Stimulated activated naive CD4-positive, alpha-beta T cell (primary cell): Measurements from ENCODE around the gene MLEC.
"Not testable (repeated sequence)": the region's sequence is repeated elsewhere in the genome, so short reads cannot be mapped to it uniquely, and the experiment has no call there.

Source experiments
- DNase-seq, 6 experiments: peaks; one replicate each; lab custom pipeline; 2025; lab: John Stamatoyannopoulos, UW

MLEC gene

DNA sequence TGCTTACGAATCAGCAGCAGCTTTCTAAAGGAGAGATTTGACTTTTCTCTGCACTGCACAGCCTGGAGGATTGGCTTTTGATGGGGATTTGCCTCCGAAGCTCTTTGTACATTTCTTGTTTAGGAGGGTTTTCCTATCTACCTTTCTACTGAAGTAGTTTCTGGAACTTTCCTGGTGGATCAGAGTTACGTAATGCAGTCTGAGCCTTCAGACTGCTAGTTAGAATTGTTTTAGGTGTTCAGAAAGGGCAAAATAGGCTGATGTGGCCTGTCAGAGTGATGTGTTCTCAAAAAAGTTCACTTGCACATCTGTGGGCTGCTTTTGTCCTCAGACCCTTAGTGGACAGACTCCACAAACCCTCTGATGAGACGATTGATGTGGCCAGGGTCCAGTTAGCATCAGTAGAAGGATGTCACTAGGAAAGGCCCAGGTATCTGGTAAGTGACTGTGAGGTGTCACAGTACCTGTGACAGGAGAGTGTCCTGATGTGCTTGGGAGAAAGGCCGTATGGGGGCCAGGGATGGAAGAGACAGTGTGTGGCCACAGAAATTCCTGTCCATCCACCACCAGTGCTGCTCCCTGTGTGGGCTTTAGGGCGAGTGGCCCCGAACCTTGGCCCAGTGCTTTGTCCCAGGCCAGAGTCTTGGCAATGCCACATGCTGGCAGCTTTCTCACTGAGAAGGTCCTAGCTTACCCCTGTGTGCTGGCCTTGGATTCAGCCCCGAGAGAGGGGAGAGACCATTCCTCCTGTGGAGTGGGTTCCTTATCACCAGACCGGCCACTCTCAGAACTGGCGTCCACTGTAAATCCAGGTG is 34.2 kb downstream of the MLEC start:
- no peak for DNase-seq

DNA sequence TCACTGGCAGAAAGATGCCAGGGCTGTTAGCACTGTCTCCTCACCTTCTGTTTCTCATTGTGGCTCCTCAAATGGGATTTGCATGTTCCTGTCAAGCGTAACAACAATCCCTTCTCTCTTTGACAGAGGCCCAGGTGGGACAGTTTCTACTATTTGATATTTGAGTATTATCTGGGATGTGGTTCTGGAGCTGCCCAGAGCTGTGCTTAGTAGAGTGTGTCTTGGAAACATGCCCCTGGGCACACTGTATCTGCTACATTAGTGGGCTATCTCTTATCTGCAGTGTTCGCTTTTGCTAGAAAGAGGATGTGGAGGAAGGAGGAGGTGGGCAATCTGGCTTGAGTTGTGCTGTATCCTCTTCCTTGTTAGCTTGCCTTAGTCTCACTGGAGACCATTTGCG is 34.9 kb downstream of the MLEC start:
- DNase-seq, result no peak

DNA sequence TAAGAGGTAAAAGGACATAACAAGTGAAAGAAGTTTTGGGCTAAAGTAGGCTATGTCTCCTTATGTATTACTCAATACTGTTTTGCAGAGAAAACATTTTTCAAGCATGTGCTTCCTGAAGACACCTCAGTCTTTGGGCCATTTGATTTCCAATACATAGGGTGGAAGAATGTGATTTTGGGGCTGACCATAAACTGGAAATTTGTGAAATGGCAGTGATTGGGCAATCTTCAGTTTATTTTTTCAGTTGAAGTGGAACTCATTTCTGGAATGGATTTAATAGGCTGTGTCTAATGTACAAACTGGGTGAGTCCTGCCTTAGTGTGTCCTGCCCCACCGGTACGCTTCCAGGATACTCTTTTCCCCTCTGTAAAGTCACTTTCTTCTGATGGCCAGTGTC is 35.8 kb downstream of the MLEC start:
- no peak for DNase-seq

DNA sequence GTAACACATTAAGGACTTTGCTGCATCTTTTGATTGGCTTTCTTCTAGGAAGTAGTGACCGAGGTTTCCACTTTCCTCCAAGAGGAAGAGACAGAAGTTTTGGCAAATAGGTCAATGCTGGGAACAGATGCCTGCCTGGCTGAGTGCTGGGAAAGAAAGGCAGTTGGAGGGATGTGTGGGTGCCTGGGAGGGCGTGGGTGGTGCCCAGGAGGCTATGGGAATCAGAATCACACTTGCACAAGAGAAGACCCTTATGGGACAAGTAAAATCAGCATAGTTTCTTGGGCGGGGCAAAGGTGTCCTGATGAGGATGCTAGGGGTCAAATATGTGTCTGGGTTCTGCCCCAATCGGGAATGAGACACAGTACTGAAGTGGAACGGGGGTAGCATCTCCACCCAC is 37.8 kb downstream of the MLEC start:
- DNase-seq, result no peak

DNA sequence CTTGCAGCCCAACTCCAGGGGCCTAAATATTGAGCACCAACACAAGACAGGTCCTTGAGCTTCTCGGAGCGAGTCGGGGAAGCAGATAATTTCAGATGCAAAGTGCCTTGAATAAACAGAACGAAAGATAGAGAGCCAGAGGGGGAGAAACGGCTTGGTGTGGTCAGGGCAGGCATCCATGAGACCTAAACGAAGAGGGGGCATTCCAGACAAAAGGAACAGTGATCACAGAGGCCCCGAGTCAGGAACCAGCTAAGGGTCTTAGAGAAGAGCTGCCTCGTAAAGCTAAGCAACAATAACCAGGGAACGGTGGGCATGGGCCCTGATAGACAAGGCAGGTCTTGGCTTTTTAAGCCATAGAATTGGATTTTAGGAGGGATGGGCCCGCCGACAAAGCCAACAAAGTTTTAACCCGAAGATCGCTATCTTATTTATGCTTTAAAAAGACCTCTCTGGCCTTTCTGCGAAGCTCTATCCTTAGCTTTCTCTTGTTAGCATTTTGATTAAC is 38.3 kb downstream of the MLEC start:
- DNase-seq, result no peak

DNA sequence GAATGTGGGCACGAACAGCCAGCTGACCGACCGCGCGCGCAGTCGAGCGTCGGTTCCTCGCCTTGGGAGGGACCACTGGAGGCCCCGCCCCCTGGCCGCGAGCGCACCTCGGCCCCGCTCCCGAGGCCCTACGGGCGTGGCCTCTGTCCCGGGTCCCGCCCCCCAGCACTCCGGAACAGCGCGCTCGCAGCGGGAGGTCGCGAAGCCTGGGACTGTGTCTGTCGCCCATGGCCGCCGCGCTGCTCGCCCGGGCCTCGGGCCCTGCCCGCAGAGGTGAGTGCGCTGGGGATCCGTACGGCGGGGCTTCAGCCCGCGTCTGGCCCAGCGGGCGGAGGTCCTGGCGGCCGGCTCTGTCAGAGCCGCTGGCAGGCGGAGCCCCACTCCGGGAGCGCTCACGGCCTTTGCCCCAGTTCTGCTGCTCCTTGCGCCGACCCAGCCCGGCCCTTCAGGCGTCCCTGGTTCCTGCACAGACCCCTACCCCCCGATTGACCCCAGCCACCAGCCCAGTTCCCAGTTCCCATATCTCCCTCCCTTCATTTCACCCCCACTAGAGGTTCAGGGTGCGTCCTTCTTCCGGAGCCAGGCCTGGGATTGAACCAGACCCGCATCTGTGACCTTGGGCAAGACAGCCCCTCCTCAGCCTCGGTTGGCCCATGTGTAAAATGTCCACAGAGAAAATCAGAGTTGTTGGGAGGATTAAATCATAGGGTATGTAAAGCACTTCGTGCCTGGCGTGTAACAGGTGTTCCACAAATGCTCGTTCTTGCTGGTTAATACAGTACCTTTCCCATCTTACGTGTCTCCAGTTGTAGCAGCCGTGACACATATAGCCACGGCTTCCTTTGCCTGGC is 38.9 kb downstream of the MLEC start, which contains the start of gene ACADS:
ACADS (plus strand) TSS at position 168 of the 851 bp plus-strand sequence; CDS start at position 228, 60 bp downstream.
- DNase-seq, result peak; percentile 68 to 87 (median 82)

DNA sequence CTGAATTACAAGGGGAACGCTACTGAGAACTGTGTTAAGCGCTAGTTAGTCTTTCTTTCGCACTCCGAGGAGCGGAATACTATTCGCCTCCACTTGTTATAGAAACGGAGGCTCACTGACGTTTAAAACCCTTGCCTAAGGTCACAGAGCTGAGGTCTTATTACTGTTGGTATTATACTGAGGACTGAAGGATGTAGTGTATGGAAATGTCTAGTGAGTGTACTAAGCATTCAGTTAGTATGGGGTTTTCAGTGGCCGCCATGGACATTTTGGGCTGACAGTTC is 39.5 kb downstream of the MLEC start:
- DNase-seq, result no peak

DNA sequence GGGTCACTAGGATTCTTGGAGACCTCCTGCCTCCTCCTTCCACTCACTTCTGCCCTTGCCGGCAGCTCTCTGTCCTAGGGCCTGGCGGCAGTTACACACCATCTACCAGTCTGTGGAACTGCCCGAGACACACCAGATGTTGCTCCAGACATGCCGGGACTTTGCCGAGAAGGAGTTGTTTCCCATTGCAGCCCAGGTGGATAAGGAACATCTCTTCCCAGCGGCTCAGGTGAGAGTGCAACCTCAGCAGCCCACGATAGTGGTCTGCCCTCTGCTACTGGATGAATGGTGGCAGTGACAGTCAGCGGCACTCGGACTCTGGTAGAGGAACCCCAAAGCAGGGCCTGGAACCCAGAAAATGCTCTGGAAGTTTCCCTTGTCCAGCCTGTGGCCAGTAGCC is 40.0 kb downstream of the MLEC start:
- no peak for DNase-seq

DNA sequence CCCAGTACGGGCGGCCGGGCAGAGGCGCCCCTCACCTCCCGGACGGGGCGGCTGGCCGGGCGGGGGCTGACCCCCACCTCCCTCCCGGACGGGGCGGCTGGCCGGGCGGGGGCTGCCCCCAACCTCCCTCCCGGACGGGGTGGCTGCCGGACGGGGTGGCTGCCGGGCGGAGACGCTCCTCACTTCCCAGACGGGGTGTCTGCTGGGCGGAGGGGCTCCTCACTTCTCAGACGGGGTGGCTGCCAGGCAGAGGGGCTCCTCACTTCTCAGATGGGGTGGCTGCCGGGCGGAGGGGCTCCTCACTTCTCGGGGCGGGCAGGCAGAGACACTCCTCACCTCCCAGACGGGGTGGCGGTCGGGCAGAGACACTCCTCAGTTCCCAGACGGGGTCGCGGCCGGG is 45.2 kb downstream of the MLEC start:
- DNase-seq, result not testable (repeated sequence)

DNA sequence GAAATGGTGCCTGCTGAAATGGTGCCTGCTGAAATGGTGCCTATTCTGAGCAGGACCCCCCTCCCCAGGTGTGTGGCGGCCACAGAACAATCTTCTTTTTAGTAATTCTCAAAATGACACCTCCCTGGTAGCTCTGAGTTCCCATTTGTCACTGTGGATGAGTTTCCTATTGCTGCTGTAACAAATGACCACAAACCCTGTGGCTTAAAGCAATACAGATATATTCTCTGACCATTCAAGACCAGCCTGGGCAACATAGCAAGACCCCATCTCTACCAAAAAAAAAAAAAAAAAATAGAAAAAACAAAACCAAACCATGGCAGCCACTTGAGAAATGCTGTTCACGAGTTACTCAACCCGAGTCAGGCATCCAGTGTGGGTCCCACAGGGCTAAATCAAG is 46.6 kb downstream of the MLEC start:
- DNase-seq, result no peak

DNA sequence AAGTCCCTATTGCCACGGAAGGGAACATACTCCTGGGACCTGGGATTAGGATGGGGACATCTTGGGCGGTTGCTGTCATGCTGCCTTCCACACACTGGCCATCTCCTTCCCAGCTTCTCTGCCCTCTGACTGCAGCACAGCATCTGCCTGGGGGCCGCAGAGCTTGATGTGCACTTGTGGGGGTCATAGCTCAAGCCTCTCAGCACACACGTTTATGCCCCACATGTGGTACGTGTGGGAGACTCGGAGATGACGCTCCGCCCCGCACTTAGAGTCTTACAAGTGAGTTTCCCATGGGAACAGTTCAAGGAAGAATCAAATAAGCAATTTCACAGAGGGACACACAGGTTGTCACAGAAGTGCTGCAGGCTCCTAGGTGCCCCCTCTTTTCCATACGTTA is 47.3 kb downstream of the MLEC start:
- no peak for DNase-seq

DNA sequence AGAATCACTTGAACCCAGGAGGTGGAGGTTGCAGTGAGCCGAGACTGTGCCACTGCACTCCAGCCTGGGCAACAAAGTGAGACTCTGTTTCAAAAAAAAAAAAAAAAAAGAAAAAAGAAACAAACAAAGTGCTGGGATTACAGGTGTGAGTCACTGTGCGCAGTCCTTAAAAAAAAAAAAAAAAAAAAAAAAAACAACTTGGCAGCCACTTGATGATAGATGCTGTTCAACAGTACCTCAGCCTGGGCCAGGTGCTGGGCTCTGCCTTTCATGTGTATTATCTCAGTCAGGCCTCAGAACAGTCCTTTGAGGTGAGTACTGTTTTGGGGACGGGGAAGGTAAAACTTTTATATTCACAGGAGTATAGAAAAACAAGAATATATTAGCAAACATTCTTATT is 48.2 kb downstream of the MLEC start:
- no peak for DNase-seq

DNA sequence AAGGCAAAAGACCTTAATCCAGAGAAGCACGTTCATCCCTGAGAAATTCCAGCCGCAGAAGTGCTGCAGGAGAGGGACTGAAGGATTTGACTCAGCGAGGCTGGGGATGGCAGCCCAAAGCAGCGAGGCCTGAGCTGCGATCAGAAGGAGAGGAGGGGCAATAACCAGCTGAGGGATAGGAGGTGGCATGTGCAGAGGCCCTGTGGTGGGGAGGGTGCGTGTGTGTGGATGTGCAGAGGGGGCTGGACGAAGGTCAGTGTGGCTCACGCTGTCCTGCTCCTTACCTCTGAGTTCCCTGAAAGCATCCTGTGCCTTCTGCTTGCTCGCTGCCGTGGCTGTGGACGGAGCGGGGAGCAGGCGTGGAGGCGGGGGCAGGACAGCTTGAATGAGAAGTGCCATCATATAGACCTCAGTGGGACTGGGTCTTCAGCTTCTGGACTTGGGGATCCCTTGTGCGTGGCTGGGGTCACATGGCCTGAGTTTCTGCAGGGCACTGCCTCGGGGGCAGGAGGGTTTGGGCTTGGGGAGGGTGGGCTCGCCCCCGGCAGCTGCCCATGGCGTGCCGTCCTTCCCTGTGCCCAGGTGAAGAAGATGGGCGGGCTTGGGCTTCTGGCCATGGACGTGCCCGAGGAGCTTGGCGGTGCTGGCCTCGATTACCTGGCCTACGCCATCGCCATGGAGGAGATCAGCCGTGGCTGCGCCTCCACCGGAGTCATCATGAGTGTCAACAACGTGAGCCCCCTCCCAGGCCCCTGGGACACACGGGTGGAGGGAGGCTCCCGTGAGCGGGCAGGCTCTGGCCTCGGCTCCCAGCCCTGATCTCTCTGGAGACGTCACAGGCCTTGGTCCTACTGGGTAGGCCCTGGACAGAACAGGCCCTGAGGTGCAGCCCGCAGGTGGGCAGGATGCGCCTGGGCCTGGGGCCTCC is 49.7 kb downstream of the MLEC start:
- no peak for DNase-seq

DNA sequence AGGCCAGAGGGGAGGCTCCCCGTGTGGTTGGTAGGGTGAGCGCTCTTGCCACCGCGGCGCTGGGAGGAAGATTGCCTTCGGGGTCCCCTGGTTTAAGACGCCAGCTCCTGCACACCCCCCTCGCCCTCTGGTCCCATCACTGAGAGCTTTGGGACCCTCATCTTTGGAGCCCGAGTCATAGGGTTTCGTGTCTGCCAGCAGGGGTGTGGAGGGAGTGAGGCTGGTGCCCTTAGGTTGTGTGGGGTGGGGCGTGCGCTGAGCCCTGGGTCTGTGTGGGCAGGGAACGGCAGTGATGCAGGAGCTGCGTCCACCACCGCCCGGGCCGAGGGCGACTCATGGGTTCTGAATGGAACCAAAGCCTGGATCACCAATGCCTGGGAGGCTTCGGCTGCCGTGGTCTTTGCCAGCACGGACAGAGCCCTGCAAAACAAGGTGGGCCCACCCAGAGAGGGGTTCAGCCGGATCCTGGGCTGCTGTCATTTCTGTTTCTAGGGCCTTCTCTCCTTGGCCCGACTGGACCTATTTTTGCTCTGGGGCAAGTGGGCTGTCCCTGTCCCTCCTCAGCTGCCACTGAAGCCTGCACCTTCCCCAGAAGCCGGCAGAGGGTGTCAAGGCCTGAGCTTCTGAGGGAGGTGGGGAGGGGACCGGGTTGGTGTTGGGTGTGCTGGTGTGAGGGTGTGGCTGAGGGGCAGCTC is 50.8 kb downstream of the MLEC start:
- DNase-seq, result no peak

DNA sequence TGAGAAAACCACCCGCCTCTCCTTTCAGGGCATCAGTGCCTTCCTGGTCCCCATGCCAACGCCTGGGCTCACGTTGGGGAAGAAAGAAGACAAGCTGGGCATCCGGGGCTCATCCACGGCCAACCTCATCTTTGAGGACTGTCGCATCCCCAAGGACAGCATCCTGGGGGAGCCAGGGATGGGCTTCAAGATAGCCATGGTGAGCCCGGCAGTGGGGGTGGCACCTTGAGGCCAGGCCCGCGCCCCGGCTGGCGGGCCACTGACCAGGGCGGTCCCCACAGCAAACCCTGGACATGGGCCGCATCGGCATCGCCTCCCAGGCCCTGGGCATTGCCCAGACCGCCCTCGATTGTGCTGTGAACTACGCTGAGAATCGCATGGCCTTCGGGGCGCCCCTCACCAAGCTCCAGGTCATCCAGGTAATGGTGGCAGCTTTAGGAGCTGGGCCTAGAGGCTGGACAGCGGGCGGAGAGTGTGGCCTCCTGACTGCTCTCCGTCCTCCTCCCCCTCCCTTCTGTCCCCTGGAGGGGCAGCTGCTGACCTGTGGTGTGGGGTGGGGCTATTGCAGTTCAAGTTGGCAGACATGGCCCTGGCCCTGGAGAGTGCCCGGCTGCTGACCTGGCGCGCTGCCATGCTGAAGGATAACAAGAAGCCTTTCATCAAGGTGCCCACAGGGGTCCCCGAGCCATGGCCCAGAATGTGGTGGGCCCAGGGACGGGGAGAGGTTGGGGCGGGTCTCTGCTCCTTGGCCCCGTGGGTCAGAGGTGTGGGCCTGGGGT is 51.5 kb downstream of the MLEC start:
- DNase-seq, result no peak

DNA sequence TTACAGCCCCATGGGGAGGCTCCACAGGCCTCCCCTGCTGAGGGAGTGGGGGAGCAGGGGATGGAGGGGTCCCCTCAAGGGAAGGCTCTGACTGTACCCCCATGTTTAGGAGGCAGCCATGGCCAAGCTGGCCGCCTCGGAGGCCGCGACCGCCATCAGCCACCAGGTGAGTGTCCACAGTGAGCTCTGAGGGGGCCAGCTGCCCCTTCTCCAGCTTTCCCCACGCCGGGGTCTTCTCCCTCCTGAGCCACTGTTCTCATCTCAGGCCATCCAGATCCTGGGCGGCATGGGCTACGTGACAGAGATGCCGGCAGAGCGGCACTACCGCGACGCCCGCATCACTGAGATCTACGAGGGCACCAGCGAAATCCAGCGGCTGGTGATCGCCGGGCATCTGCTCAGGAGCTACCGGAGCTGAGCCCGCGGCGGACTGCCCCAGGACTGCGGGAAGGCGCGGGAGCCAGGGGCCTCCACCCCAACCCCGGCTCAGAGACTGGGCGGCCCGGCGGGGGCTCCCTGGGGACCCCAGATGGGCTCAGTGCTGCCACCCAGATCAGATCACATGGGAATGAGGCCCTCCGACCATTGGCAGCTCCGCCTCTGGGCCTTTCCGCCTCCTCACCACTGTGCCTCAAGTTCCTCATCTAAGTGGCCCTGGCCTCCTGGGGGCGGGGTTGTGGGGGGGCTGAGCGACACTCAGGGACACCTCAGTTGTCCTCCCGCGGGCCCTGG is 52.2 kb downstream of the MLEC start:
- DNase-seq, result no peak

DNA sequence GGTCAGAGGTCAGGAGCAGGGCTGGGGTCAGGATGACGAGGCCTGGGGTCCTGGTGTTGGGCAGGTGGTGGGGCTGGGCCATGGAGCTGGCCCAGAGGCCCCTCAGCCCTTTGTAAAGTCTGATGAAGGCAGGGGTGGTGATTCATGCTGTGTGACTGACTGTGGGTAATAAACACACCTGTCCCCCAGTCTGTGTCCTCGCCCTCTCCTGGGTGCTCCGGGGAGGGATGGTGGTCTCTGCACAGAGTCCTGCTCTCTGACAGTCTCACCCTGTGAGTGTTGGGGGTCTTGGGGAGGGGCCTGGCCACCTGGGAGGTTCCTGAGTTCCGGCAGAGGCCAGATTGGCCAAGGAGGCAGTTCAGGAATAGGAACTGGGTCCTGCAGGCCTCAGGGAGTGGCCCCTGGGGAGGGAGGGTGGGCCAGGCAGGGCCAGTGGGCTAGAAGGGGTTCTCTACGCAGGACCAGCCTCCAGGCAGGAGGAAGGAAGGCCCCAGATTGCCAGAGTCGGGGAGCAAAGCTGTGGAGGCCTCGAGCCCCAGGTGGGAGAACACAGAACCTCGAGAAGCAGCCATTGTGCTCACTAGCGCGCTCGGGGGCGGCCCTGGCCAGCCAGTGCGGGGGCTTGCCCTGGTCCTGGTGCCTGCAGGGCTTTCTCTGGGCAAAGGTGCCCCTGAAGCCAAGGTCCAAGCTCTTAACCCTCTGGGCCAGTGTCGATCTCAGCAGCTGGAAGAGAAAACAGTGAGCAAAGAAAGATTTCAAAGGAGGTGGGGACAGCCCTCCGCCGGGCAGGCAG is 53.1 kb downstream of the MLEC start:
- no peak for DNase-seq

DNA sequence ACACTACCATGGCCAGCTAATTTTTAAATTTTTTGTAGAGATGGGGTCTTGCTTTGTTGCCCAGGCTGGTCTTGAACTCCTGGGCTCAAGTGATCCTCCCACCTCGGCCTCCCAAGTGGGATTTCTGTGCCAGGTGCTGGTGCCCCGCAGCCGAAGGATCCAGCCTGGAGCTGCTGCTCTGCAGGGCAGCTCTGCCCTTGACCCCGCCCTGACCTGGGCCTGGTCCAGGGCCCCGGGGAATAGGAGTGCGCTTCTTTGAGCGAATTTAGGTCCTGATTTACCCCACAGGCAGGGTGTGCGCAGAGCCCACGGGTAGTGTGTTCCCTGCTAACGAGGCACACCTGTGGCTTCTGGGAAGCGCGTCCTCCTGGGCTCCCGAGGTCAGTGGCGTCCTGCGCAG is 53.9 kb downstream of the MLEC start:
- DNase-seq, result no peak
